Esophagus muscularis mucosa (tissue), 4 donors: Measurements from ENCODE around the gene HK3. TPM values are rescaled to one million over a fixed set of nuclear protein-coding genes. Genes with fewer than 3 reads are reported as not detected.

ENCODE experiments used
- DNase-seq: peaks from one replicate; pipeline ENCODE4 v3.0.0-alpha.2; 2017; ENCODE audit errors: extremely low spot score
- H3K27ac ChIP-seq, 4 donors: fragments of 200-600 bp; sonication (generic); replicated peaks in 1 of 4; 1 replicate in 3 of 4; 2 replicates in 1 of 4; pipeline ENCODE4 v1.5.1; 2016 to 2019; ENCODE audit warnings: mild to moderate bottlenecking in 1 of 4
- H3K27me3 ChIP-seq, 4 donors: fragments of 200-600 bp; sonication (generic); one replicate each; pipeline versions ENCODE4 v1.5.1 to v1.6.0; 2016 to 2019
- H3K36me3 ChIP-seq, 4 donors: fragments of 200-600 bp; sonication (generic); one replicate each; pipeline ENCODE4 v1.5.1; 2016 to 2019
- H3K4me1 ChIP-seq, 4 donors: fragments of 200-600 bp; sonication (generic); one replicate each; pipeline ENCODE4 v1.5.1; 2016 to 2019
- H3K4me3 ChIP-seq, 4 donors: fragments of 200-600 bp; sonication (generic); 1 replicate in 2 of 4; 2 replicates in 2 of 4; pipeline ENCODE4 v1.5.1; 2016 to 2019; ENCODE audit warnings: mild to moderate bottlenecking in 4 of 4, moderate library complexity in 1 of 4
- H3K9me3 ChIP-seq, 4 donors: fragments of 200-600 bp; sonication (generic); 1 replicate in 3 of 4; 2 replicates in 1 of 4; pipeline ENCODE4 v1.5.1; 2016 to 2019
- CTCF ChIP-seq, 3 experiments: fragments of 200-600 bp in 2 of 3; fragments of 450-650 bp in 1 of 3; sonication (generic) in 2 of 3; IDR thresholded peaks; one replicate each; pipeline ENCODE4 v1.5.1; 2017 to 2019; ENCODE audit warnings: antibody characterized with exemption in 3 of 3, mild to moderate bottlenecking in 2 of 3, moderate library complexity in 1 of 3
- EP300 ChIP-seq: sonication (generic); formaldehyde crosslinking; IDR thresholded peaks from one replicate; pipeline ENCODE4 v1.6.1; 2017; ENCODE audit warnings: antibody characterized with exemption
- POLR2A ChIP-seq: fragments of 450-650 bp; IDR thresholded peaks from one replicate; pipeline ENCODE4 v1.6.1; 2017; ENCODE audit warnings: antibody characterized with exemption, moderate library complexity, mild to moderate bottlenecking, low read depth
- POLR2AphosphoS5 ChIP-seq, 2 donors: sonication (generic); formaldehyde crosslinking; IDR thresholded peaks; one replicate each; pipeline ENCODE4 v1.6.1; 2017; ENCODE audit warnings: antibody characterized with exemption in 2 of 2
- WGBS: methylation state at CpG from one replicate; pipeline ENCODE4 v1.1.5; 2018; 5-methylcytosine and 5-hydroxymethylcytosine counted together
- intact Hi-C: fragments of 100-400 bp; cut with DNase I; formaldehyde crosslinking; loops from one replicate; pipeline ENCODE4 v1.15.1; 2023
- total RNA-seq, 4 donors: library from RNA; depleted of rRNA; stranded (reverse); fragments of >200 nt; gene quantifications; one replicate each; pipeline versions ENCODE4 v1.1.0 to v1.2.1, GENCODE V29; 2016

The HK3 gene
- total RNA-seq, 4 donors from 2014 or later = 3.8 to 11.6 (median 6.9) TPM

- intact Hi-C loops = no loop called here
- 71% methylated on average over 3 of the region's 3 CpGs for WGBS
- TF ChIP-seq EP300 (no peak), CTCF (IDR thresholded peaks at IDR 0.05) (no peak), POLR2AphosphoS5 (IDR thresholded peaks at IDR 0.05) (no peak), POLR2A (no peak)
- peaks cover 0 to 13% (median 5%) of the 10 kb centered on the region in 4 donors for H3K4me1 ChIP-seq
- no peaks in the 10 kb centered on the region for H3K9me3 ChIP-seq
- DNase-seq = no peak
- no peak overlapping the region for H3K27ac ChIP-seq
- H3K27me3 ChIP-seq = peaks cover 0 to 5% (median 0%) of the 10 kb centered on the region in 4 donors
- H3K4me3 ChIP-seq = no peak overlapping the region
- peaks cover 0 to 9% (median under 1%) of the 10 kb centered on the region in 4 donors for H3K36me3 ChIP-seq
These were observed 1.9 kb downstream of the HK3 start for GRCh38 chr5:176897263-176897662.

GRCh38 chr5:176895831-176896230, 3.3 kb downstream of the HK3 start:
- TF ChIP-seq CTCF (IDR thresholded peaks at IDR 0.05) (no peak), EP300 (no peak), POLR2A (no peak)
- H3K27me3 ChIP-seq = peaks cover 0 to 6% (median 0%) of the 10 kb centered on the region in 4 donors
- intact Hi-C loops = no loop called here
- no peak overlapping the region for H3K27ac ChIP-seq
- H3K4me1 ChIP-seq = peaks cover 0 to 13% (median 5%) of the 10 kb centered on the region in 4 donors
- 80% methylated on average over 3 of the region's 4 CpGs for WGBS
- H3K4me3 ChIP-seq = no peak overlapping the region
- H3K36me3 ChIP-seq = no peaks in the 10 kb centered on the region
- no peaks in the 10 kb centered on the region for H3K9me3 ChIP-seq
- DNase-seq = no peak

GRCh38 chr5:176894298-176894697, 4.8 kb downstream of the HK3 start:
- TF ChIP-seq POLR2AphosphoS5 (IDR thresholded peaks at IDR 0.05) (no peak), POLR2A (no peak), CTCF (IDR thresholded peaks at IDR 0.05) (no peak), EP300 (no peak)
- Histone ChIP-seq H3K27me3 (peaks cover 0 to 6% (median 0%) of the 10 kb centered on the region in 4 donors), H3K9me3 (no peaks in the 10 kb centered on the region), H3K27ac (no peak overlapping the region), H3K4me3 (no peak overlapping the region), H3K36me3 (no peaks in the 10 kb centered on the region), H3K4me1 (no peaks in the 10 kb centered on the region)
- DNase-seq = no peak
- 90% methylated on average over 6 of the region's 6 CpGs for WGBS
- intact Hi-C loops = no loop called here

GRCh38 chr5:176892663-176893062, 6.5 kb downstream of the HK3 start:
- WGBS = 61% methylated on average over 3 of the region's 3 CpGs
- Histone ChIP-seq H3K27me3 (peaks cover 0 to 6% (median 0%) of the 10 kb centered on the region in 4 donors), H3K4me1 (no peaks in the 10 kb centered on the region), H3K27ac (no peak overlapping the region), H3K4me3 (no peak overlapping the region), H3K9me3 (no peaks in the 10 kb centered on the region), H3K36me3 (no peaks in the 10 kb centered on the region)
- no peak for DNase-seq
- intact Hi-C loops = no loop called here
- TF ChIP-seq EP300 (no peak), POLR2A (no peak), CTCF (IDR thresholded peaks at IDR 0.05) (no peak), POLR2AphosphoS5 (IDR thresholded peaks at IDR 0.05) (no peak)

- no peaks in the 10 kb centered on the region for H3K9me3 ChIP-seq
- intact Hi-C loops = no loop called here
- no peak overlapping the region for H3K27ac ChIP-seq
- TF ChIP-seq EP300 = no peak
- no peak for TF ChIP-seq POLR2AphosphoS5 (IDR thresholded peaks at IDR 0.05)
- no peak for TF ChIP-seq CTCF (IDR thresholded peaks at IDR 0.05)
- TF ChIP-seq POLR2A = no peak
- peaks cover 0 to 6% (median 0%) of the 10 kb centered on the region in 4 donors for H3K27me3 ChIP-seq
- DNase-seq = no peak
- WGBS = 80% methylated on average over 7 of the region's 9 CpGs
- no peak overlapping the region for H3K4me3 ChIP-seq
- H3K4me1 ChIP-seq = no peaks in the 10 kb centered on the region
- H3K36me3 ChIP-seq = no peaks in the 10 kb centered on the region
These were observed 7.7 kb downstream of the HK3 start for GRCh38 chr5:176891331-176891958.
